Peyer's patch (tissue), 4 donors: ENCODE measurements around the gene PTOV1.

ENCODE experiments used
- POLR2A ChIP-seq, 2 donors: fragments of 450-650 bp; IDR thresholded peaks; one replicate each; pipeline ENCODE4 v1.5.1; 2017; ENCODE audit warnings: antibody characterized with exemption in 2 of 2, mild to moderate bottlenecking in 2 of 2, moderate library complexity in 2 of 2
- TF ChIP-seq, protein P1 (sequence below), 6 experiments: fragments of 450-650 bp in 4 of 6; fragments of 200-600 bp in 2 of 6; sonication (generic) in 1 of 6; IDR thresholded peaks; one replicate each; pipeline ENCODE4 v1.5.1; 2017 to 2019; ENCODE audit warnings: antibody characterized with exemption in 6 of 6, mild to moderate bottlenecking in 3 of 6, moderate library complexity in 1 of 6

DNA sequence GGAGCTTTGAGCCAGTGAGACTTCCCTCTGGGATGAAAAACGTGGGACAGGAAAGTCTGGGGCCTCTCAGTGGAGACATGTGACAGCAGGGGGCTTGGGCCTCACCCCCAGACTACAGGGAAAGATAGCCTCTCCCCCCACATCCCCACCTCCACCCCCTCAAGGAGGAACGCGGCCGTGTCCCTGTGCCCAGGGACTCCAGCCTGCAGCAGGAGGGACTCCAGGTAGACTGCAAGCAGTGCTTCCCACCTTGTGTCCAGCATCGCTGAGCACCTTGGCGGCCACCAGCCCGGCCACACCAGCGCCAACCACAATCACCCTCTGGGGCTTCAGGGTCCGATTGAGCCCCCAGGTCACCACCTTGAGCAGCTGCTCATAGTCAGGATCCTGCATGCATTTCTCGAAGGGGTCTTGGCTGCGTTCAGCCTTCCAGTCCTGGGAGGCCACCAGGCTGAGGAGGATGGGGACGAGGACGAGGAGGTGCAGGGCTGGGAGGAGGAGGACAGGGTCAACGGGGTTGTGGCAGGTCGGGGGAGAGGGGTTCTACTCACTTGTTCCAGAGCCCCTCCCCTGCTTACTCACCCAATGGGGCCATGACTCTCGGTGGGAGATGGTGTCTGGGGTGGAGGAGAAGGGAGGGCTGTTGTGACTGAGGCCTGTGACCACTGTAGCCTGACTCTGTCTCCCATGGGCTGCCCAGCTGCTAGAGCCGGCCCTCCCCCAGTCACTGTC, 44.8 kb downstream of the PTOV1 start:
- TF ChIP-seq, protein P1, sequence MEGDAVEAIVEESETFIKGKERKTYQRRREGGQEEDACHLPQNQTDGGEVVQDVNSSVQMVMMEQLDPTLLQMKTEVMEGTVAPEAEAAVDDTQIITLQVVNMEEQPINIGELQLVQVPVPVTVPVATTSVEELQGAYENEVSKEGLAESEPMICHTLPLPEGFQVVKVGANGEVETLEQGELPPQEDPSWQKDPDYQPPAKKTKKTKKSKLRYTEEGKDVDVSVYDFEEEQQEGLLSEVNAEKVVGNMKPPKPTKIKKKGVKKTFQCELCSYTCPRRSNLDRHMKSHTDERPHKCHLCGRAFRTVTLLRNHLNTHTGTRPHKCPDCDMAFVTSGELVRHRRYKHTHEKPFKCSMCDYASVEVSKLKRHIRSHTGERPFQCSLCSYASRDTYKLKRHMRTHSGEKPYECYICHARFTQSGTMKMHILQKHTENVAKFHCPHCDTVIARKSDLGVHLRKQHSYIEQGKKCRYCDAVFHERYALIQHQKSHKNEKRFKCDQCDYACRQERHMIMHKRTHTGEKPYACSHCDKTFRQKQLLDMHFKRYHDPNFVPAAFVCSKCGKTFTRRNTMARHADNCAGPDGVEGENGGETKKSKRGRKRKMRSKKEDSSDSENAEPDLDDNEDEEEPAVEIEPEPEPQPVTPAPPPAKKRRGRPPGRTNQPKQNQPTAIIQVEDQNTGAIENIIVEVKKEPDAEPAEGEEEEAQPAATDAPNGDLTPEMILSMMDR (IDR thresholded peaks at IDR 0.05) = no peak
- no peak for TF ChIP-seq POLR2A (IDR thresholded peaks at IDR 0.05)
